ENCODE data around the gene ITGB3BP.
"Not testable (repeated sequence)": the region's sequence is repeated elsewhere in the genome, so short reads cannot be mapped to it uniquely, and the experiment has no call there.

The ITGB3BP gene

GRCh38 chr1:63506782-63507181, 16.2 kb downstream of the ITGB3BP start:
- DNase-seq (ENCODE audit: low read depth) = no peak

- DNase-seq (ENCODE audit: low read depth) = no peak
Observed at GRCh38 chr1:63501256-63501655, 21.8 kb downstream of the ITGB3BP start.

GRCh38 chr1:63498106-63498505, 24.9 kb downstream of the ITGB3BP start:
- no peak for DNase-seq (ENCODE audit: low read depth)

DNA sequence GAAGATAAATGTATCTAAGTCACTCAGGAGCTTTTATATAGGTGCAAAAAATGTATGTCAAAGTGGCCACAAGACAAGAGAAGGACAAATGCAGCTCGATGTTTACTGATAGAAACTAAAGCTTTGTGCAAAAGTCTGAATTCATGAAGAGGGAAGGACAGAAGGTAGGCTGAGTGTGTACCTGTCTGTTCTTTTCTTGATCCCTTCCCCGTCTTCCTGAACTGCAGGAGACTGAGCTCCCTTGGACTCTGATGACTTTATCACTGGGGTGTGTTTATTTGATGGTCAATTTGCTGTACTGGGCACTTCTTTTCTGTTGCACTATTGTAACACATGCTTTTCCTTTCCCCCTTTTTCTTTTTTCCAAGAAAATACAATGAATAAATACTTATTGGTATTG, 25.4 kb downstream of the ITGB3BP start:
- no peak for DNase-seq (ENCODE audit: low read depth)

DNA sequence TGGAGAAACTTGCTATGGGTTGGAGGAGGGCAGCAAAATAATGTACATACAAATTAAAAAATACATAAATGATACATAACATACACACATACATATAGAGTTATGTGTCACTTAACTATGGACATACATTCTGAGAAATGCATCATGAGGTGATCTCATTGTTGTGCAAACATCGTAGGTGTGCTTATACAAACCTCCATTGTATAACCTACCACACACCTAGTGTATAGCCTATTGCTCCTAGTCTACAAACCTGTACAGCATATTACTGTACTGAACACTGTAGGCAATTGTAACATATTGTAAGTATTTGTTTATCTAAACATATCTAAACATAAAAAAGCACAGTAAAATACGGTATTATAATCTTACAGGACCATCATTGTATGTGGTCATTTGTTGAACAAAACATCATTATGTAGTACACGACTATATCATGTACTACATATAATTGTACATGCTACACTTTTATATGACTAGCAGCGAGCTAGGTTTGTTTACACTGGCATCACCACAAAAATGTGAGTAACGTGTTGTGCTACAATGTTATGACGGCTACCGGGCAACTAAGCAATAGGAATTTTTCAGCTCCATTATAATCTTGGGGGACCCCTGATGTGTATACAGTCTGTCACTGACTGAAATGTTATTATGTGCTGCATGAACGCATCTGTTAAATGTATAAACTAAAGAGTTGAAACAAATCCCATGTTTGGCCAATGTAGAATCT, 35.5 kb downstream of the ITGB3BP start:
- DNase-seq (ENCODE audit: low read depth) = no peak

- DNase-seq (ENCODE audit: low read depth) = no peak
Observed at GRCh38 chr1:63486629-63487028, 36.4 kb downstream of the ITGB3BP start.

GRCh38 chr1:63480057-63480456, 43.0 kb downstream of the ITGB3BP start:
- no peak for DNase-seq (ENCODE audit: low read depth)

GRCh38 chr1:63475761-63476160, 47.3 kb downstream of the ITGB3BP start:
- DNase-seq (ENCODE audit: low read depth) = no peak

- not testable (repeated sequence) for DNase-seq (ENCODE audit: low read depth)
Observed at GRCh38 chr1:63468683-63469082, 54.3 kb downstream of the ITGB3BP start.

DNA sequence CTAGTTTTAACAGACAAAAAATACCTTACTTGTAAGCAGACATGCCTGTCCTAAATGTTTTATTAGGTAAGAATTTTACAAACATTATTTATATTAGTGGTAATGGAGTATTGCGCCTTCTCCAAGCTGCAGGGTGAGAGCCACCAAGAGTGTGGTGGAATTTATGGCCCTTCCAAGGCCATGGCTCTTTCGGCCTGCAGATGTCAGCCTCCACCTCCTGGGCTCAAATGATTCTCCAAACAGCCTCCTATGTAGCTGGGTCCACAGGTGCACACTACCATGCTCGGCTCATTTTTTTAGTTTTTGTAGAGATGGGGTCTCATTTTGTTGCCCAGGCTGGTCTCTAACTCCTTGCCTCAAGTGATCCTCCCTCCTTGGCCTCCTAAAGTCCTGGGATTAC, 56.3 kb downstream of the ITGB3BP start:
- no peak for DNase-seq (ENCODE audit: low read depth)

- no peak for DNase-seq (ENCODE audit: low read depth)
Observed at GRCh38 chr1:63466181-63466580, 56.8 kb downstream of the ITGB3BP start.

GRCh38 chr1:63463248-63463647, 59.8 kb downstream of the ITGB3BP start:
- no peak for DNase-seq (ENCODE audit: low read depth)

- no peak for DNase-seq (ENCODE audit: low read depth)
Observed at GRCh38 chr1:63461661-63462230, 61.3 kb downstream of the ITGB3BP start.

DNA sequence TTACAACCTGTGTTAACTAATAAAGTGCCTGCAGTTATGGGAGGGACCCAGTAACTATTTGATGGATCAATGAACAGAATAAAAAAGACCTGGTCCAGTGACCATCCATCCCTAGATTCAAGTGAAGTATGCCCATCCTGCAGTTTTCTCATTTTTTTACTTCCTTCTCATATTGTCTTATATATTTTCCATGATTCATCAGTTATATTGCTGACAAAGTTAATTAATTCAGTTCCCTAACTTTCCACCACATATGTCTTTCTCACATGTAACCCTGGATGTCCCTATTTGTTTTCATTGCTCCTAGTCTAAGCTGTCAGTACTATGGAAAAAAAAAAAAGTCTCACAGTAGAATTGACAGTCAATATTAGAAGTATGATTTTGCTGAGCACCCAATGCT, 64.3 kb downstream of the ITGB3BP start:
- no peak for DNase-seq (ENCODE audit: low read depth)

DNA sequence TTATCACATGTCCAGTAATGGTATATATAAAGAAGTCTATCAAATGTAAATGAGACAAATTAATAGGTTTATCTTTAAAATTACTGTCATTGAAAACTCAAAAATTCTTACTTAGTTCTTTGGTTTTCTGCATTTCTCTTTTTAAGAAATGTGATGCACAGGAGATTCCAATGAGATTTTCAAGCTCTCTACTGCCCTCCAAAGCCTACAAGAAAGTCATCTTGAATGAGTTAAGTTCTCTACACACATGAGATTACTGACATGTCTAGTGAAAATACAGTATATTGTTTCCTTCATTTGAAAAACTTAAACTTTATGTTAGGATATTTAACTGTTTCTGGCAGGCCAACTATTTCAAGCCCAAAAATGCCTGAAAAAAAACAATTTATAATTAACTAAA, 68.8 kb downstream of the ITGB3BP start:
- DNase-seq (ENCODE audit: low read depth) = no peak

DNA sequence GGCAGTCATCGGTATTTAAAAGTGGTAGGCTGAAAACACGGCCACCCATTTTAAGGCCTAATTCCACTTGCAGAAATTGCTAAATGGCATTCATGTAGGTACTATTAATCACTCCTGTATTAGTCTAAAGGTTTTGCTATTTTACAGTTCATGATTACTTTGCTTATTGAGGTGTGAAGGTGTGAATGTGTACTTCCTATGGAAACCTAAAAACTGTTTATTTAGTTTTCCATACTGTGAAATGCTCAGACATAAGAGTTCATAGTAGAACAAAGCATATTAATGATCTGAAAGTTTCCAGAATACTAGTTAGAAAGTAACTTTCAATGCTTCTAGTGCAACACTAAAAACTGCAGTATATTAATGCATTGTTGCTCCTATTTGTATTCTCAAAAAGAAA, 69.8 kb downstream of the ITGB3BP start:
- no peak for DNase-seq (ENCODE audit: low read depth)

DNA sequence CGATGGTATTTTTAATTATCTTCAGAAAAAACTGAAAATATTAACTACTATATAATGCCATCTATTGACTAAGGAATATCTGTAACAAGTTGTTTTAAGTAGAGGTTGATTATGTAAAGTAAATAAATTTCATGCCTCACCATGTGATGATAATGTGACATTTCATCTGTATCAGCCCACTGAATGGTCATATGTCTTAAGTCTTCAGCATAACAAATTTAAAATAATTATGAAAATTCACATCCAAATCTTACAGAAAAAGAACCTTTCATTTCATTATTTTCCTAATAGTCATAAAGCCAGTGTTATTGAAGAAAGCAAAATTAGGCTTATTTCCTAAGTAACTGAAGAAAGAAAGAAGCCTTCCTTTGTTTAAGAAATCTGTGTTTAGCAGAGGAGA, 72.6 kb downstream of the ITGB3BP start:
- no peak for DNase-seq (ENCODE audit: low read depth)

DNA sequence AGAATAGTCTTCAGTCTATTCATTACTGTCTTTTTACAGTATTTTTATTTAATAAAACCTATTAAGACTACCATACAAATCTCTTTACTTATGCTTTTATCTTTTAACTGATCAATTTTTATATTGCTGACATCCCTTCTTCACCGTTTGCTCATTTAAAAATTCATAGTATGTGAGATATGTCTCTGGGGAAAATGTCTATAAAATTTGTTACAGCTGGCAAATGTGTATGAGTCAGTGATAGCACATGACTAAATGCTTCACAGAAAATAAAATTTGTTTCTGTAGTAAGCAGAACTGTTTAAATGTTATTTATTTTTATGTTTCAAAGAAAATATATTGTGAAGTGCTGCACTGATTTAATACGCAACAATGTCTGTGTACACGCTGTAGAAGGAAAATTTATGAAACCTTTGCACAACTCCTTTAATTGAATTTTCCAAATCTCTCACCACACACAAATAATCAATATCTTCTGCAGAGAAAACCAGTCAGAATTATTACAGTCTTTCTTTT, 74.2 kb downstream of the ITGB3BP start:
- no peak for DNase-seq (ENCODE audit: low read depth)

- DNase-seq (ENCODE audit: low read depth) = no peak
Observed at GRCh38 chr1:63442141-63442475, 80.9 kb downstream of the ITGB3BP start.

DNA sequence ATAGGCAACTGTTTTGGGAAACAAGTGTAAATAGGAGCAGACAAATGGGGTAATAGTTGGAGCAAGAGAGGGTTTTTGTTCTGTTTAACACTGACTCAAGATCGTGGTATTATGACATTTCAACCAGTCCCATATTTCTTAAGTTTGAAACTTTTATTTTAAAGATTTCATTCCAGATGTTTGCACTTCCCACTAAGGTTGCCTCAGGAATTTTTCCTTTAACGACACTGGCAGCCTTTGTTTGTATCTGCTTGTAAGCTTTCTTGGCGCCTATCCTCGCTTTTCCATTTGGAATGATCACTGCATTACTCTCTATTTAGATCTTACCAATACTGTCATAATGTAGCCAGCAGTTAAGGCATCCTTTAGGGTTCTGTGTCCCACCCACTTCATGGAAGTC, 87.9 kb downstream of the ITGB3BP start:
- no peak for DNase-seq (ENCODE audit: low read depth)

DNA sequence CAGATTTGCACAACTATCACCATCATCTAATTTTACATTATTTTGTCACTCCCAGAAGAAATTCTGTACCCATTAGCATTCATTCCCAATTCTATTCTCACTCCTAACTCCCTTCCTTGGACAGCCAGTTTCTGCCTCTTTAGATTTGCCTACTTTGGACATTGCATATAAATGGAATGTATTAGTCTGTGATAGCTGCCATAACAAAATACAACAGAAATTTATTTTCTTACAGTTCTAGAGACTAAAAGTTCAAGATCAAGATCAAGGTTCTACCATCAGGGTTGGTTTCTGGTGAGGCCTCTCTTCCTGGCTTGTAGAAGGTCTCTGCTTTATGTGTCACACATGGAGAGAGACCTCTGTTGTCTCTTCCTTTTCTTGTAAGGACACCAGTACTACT, 93.7 kb downstream of the ITGB3BP start:
- no peak for DNase-seq (ENCODE audit: low read depth)

- DNase-seq (ENCODE audit: low read depth) = no peak
Observed at GRCh38 chr1:63428815-63429214, 94.2 kb downstream of the ITGB3BP start.

DNA sequence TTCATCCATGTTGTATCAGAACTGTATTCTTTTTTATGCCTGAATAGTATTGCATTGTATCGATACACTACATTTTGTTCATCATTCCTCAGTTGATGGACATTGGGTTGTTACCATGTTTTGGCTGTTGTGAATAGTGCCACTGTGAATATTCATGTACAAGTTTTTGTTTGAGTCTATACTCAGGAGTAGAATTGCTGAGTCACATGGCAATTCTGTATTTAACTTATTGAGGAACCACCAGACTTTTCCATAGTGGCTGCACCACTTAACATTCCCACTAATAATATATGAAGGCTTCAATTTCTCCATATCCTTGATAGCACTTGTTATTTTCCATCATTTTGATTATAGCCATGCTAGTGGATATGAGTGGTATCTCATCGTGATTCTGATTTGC, 99.4 kb downstream of the ITGB3BP start:
- no peak for DNase-seq (ENCODE audit: low read depth)

- not testable (repeated sequence) for DNase-seq (ENCODE audit: low read depth)
Observed at GRCh38 chr1:63420746-63421145, 102.3 kb downstream of the ITGB3BP start.
